Breast epithelium (tissue), 4 donors: Measurements from ENCODE around the gene ZFHX3. TPM values are rescaled to one million over a fixed set of nuclear protein-coding genes. Genes with fewer than 3 reads are reported as not detected.
A peak's percentile ranks its signal among the peaks of the same experiment; 100 is the strongest.

ENCODE experiments used
- DNase-seq, 2 donors: peaks; one replicate each; pipeline ENCODE4 v3.0.0-alpha.2; 2019; ENCODE audit warnings: low spot score in 2 of 2
- H3K27ac ChIP-seq, 2 donors: fragments of 200-600 bp; sonication (generic) in 1 of 2; one replicate each; pipeline ENCODE4 v1.5.1; 2016 to 2019; ENCODE audit warnings: mild to moderate bottlenecking in 1 of 2
- H3K27me3 ChIP-seq, 2 donors: fragments of 200-600 bp; sonication (generic) in 1 of 2; one replicate each; pipeline versions ENCODE4 v1.5.1 to v1.6.0; 2017 to 2019; ENCODE audit warnings: control low read depth in 1 of 2, mild to moderate bottlenecking in 1 of 2
- H3K36me3 ChIP-seq: fragments of 200-600 bp; one replicate; pipeline ENCODE4 v1.5.1; 2019
- H3K4me1 ChIP-seq, 2 donors: fragments of 200-600 bp; sonication (generic); one replicate each; pipeline ENCODE4 v1.5.1; 2016 to 2019; ENCODE audit warnings: control low read depth in 1 of 2
- H3K4me3 ChIP-seq, 3 donors: fragments of 200-600 bp; sonication (generic); 1 replicate in 2 of 3; 2 replicates in 1 of 3; pipeline ENCODE4 v1.5.1; 2016 to 2019; ENCODE audit warnings: mild to moderate bottlenecking in 3 of 3, moderate library complexity in 2 of 3
- H3K9me3 ChIP-seq, 2 donors: fragments of 200-600 bp; sonication (generic) in 1 of 2; one replicate each; pipeline ENCODE4 v1.5.1; 2016 to 2019; ENCODE audit warnings: control low read depth in 1 of 2
- CTCF ChIP-seq, 3 donors: fragments of 450-650 bp; IDR thresholded peaks; one replicate each; pipeline ENCODE4 v1.5.1; 2016 to 2017; ENCODE audit warnings: antibody characterized with exemption in 3 of 3, mild to moderate bottlenecking in 3 of 3, moderate library complexity in 3 of 3
- POLR2A ChIP-seq: fragments of 450-650 bp; IDR thresholded peaks from one replicate; pipeline ENCODE4 v1.6.1; 2016; ENCODE audit warnings: antibody characterized with exemption, mild to moderate bottlenecking, moderate library complexity
- POLR2AphosphoS5 ChIP-seq, 3 donors: sonication (generic); formaldehyde crosslinking; IDR thresholded peaks; one replicate each; pipeline ENCODE4 v1.6.1; 2017; ENCODE audit warnings: antibody characterized with exemption in 3 of 3
- intact Hi-C: fragments of 100-400 bp; cut with DNase I; formaldehyde crosslinking; loops from one replicate; pipeline ENCODE4 v1.15.1; 2023; ENCODE audit warnings: low total_unique reads
- total RNA-seq, 3 donors: library from RNA; depleted of rRNA; stranded (reverse); fragments of >200 nt; gene quantifications; one replicate each; pipeline ENCODE4 v1.1.0, GENCODE V29; 2016

Gene ZFHX3
- total RNA-seq, 3 donors from 2014 or later, result 10.8 to 36.0 (median 11.8) TPM

GRCh38 chr16:72865258-72865657 is 182.7 kb downstream of the ZFHX3 start:
- no peaks in the 10 kb centered on the region for H3K27me3 ChIP-seq
- no peak overlapping the region for H3K4me3 ChIP-seq
- no peak for DNase-seq
- H3K4me1 ChIP-seq, result no peaks in the 10 kb centered on the region
- H3K9me3 ChIP-seq, result no peaks in the 10 kb centered on the region
- intact Hi-C loops, result no loop called here
- no peaks in the 10 kb centered on the region for H3K36me3 ChIP-seq
- TF ChIP-seq POLR2A (no peak), CTCF (IDR thresholded peaks at IDR 0.05) (no peak), POLR2AphosphoS5 (IDR thresholded peaks at IDR 0.05) (no peak)
- H3K27ac ChIP-seq, result no peak overlapping the region

GRCh38 chr16:72864130-72864833 is 183.6 kb downstream of the ZFHX3 start:
- intact Hi-C loops, result no loop called here
- Histone ChIP-seq H3K4me1 (no peaks in the 10 kb centered on the region), H3K27me3 (no peaks in the 10 kb centered on the region), H3K36me3 (no peaks in the 10 kb centered on the region), H3K9me3 (no peaks in the 10 kb centered on the region), H3K27ac (no peak overlapping the region), H3K4me3 (no peak overlapping the region)
- no peak for DNase-seq
- no peak for TF ChIP-seq POLR2A
- no peak for TF ChIP-seq CTCF (IDR thresholded peaks at IDR 0.05)
- TF ChIP-seq POLR2AphosphoS5 (IDR thresholded peaks at IDR 0.05), result no peak

- no peaks in the 10 kb centered on the region for H3K4me1 ChIP-seq
- H3K27ac ChIP-seq, result no peak overlapping the region
- no peaks in the 10 kb centered on the region for H3K36me3 ChIP-seq
- no peaks in the 10 kb centered on the region for H3K9me3 ChIP-seq
- H3K4me3 ChIP-seq, result no peak overlapping the region
- intact Hi-C loops, result no loop called here
- H3K27me3 ChIP-seq, result no peaks in the 10 kb centered on the region
- no peak for TF ChIP-seq CTCF (IDR thresholded peaks at IDR 0.05)
- no peak for TF ChIP-seq POLR2A
- no peak for TF ChIP-seq POLR2AphosphoS5 (IDR thresholded peaks at IDR 0.05)
- DNase-seq, result no peak
These were observed 185.8 kb downstream of the ZFHX3 start for GRCh38 chr16:72862090-72862489.

GRCh38 chr16:72860726-72861562 is 187.0 kb downstream of the ZFHX3 start:
- Histone ChIP-seq H3K4me3 (no peak overlapping the region), H3K36me3 (no peaks in the 10 kb centered on the region), H3K9me3 (no peaks in the 10 kb centered on the region), H3K27ac (no peak overlapping the region), H3K4me1 (no peaks in the 10 kb centered on the region), H3K27me3 (no peaks in the 10 kb centered on the region)
- no peak for DNase-seq
- intact Hi-C loops, result no loop called here
- TF ChIP-seq POLR2A, result no peak
- no peak for TF ChIP-seq POLR2AphosphoS5 (IDR thresholded peaks at IDR 0.05)
- no peak for TF ChIP-seq CTCF (IDR thresholded peaks at IDR 0.05)

GRCh38 chr16:72859581-72859980 is 188.3 kb downstream of the ZFHX3 start:
- no peaks in the 10 kb centered on the region for H3K27me3 ChIP-seq
- H3K27ac ChIP-seq, result peak overlapping the region in 1 of 2 donors; percentile 10
- no peak overlapping the region for H3K4me3 ChIP-seq
- intact Hi-C loops, result no loop called here
- H3K9me3 ChIP-seq, result no peaks in the 10 kb centered on the region
- TF ChIP-seq POLR2AphosphoS5 (IDR thresholded peaks at IDR 0.05) (no peak), POLR2A (no peak), CTCF (IDR thresholded peaks at IDR 0.05) (no peak)
- H3K4me1 ChIP-seq, result no peaks in the 10 kb centered on the region
- no peaks in the 10 kb centered on the region for H3K36me3 ChIP-seq
- no peak for DNase-seq
